Right atrium auricular region (tissue), 2 donors: ENCODE data around the gene SPAG16. TPM values are rescaled to one million over a fixed set of nuclear protein-coding genes. Genes with fewer than 3 reads are reported as not detected.

Experiments used
- DNase-seq: peaks from one replicate; pipeline ENCODE4 v3.0.0-alpha.2; 2019; ENCODE audit warnings: low spot score
- H3K27ac ChIP-seq, 2 donors: fragments of 200-600 bp; sonication (generic); 1 replicate in 1 of 2; 2 replicates in 1 of 2; pipeline ENCODE4 v1.5.1; 2016 to 2019
- H3K27me3 ChIP-seq, 2 donors: fragments of 200-600 bp; sonication (generic); one replicate each; pipeline versions ENCODE4 v1.5.1 to v1.6.0; 2017 to 2019
- H3K36me3 ChIP-seq: fragments of 200-600 bp; sonication (generic); one replicate; pipeline ENCODE4 v1.5.1; 2016
- H3K4me1 ChIP-seq, 2 donors: fragments of 200-600 bp; sonication (generic); one replicate each; pipeline versions ENCODE4 v1.5.1 to v1.6.0; 2017 to 2019
- H3K4me3 ChIP-seq, 2 donors: fragments of 200-600 bp; sonication (generic); 1 replicate in 1 of 2; 2 replicates in 1 of 2; pipeline ENCODE4 v1.5.1; 2017 to 2019; ENCODE audit warnings: mild to moderate bottlenecking in 1 of 2, moderate library complexity in 1 of 2
- H3K9me3 ChIP-seq, 2 donors: fragments of 200-600 bp; sonication (generic); one replicate each; pipeline ENCODE4 v1.5.1; 2019
- CTCF ChIP-seq, 2 donors: fragments of 200-600 bp; sonication (generic); IDR thresholded peaks; one replicate each; pipeline ENCODE4 v1.5.1; 2019; ENCODE audit warnings: antibody characterized with exemption in 2 of 2
- total RNA-seq, 2 donors: library from RNA; depleted of rRNA; stranded (reverse); fragments of >200 nt; gene quantifications; one replicate each; pipeline ENCODE4 v1.1.0, GENCODE V29; 2016

SPAG16 gene
- total RNA-seq, 2 donors from 2014 or later = 17.3 to 18.3 TPM

DNA sequence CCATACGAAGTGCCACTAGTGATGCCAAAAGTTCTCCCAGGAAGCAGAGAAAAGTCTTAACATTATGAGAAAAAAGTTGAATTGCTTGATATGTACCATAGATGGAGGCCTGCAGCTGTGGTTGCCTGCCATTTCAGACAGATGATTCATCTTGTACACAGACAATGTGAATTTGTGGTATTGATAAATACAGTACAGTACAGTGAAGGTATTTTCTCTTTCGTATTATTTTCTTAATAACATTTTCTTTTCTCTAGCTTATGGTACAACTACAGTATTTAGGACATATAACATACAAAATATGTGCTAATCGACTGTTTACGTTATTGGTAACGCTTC lies 1093.0 kb downstream of the SPAG16 start:
- Histone ChIP-seq H3K36me3 (no peaks in the 10 kb centered on the region), H3K27ac (no peak overlapping the region), H3K4me1 (no peaks in the 10 kb centered on the region), H3K9me3 (no peaks in the 10 kb centered on the region), H3K27me3 (no peaks in the 10 kb centered on the region), H3K4me3 (no peak overlapping the region)
- DNase-seq = no peak
- TF ChIP-seq CTCF (IDR thresholded peaks at IDR 0.05) = no peak

DNA sequence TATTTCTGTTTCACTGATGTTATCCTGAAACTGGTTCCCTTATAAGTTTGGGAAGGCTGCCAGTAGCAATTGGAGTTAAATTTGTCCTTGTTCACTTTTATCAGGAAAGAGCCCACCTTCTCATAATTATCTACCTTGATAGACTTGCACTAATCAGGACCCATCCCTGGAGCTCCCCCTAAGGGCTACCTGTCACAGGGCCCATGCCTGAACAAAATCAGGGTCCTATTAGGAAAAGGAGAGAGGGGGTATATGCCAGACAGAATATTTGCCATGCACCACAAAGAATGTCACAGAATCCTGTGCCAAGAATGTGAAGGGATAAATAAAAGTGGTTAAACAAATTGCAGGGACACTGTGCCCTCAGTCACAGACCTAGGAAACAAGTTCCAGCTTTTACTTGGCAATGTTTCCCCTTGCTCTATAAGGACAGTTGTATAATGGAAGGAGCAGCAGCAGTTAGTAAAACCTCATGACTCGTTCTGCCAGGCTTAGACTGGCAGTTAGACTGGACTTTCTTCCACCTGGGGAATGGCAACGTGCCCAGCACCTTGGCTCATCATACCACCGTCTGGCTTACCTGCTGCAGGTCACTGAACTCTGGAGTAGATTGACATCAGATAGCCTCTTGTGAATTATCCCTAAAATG lies 1094.3 kb downstream of the SPAG16 start:
- H3K36me3 ChIP-seq = no peaks in the 10 kb centered on the region
- H3K4me3 ChIP-seq = no peak overlapping the region
- H3K27ac ChIP-seq = no peak overlapping the region
- no peaks in the 10 kb centered on the region for H3K4me1 ChIP-seq
- no peak for DNase-seq
- H3K9me3 ChIP-seq = no peaks in the 10 kb centered on the region
- TF ChIP-seq CTCF (IDR thresholded peaks at IDR 0.05) = no peak
- H3K27me3 ChIP-seq = no peaks in the 10 kb centered on the region

GRCh38 chr2:214379227-214379626 lies 1095.0 kb downstream of the SPAG16 start:
- H3K4me1 ChIP-seq = no peaks in the 10 kb centered on the region
- H3K27me3 ChIP-seq = no peaks in the 10 kb centered on the region
- no peak for DNase-seq
- no peaks in the 10 kb centered on the region for H3K36me3 ChIP-seq
- no peak overlapping the region for H3K27ac ChIP-seq
- H3K9me3 ChIP-seq = no peaks in the 10 kb centered on the region
- no peak overlapping the region for H3K4me3 ChIP-seq
- TF ChIP-seq CTCF (IDR thresholded peaks at IDR 0.05) = no peak

- Histone ChIP-seq H3K27ac (no peak overlapping the region), H3K27me3 (no peaks in the 10 kb centered on the region), H3K4me3 (no peak overlapping the region), H3K9me3 (no peaks in the 10 kb centered on the region), H3K4me1 (no peaks in the 10 kb centered on the region), H3K36me3 (no peaks in the 10 kb centered on the region)
- no peak for DNase-seq
- TF ChIP-seq CTCF (IDR thresholded peaks at IDR 0.05) = no peak
These were observed 1096.4 kb downstream of the SPAG16 start for GRCh38 chr2:214380681-214381080.

- H3K36me3 ChIP-seq = no peaks in the 10 kb centered on the region
- H3K9me3 ChIP-seq = no peaks in the 10 kb centered on the region
- H3K4me3 ChIP-seq = no peak overlapping the region
- DNase-seq = no peak
- H3K27me3 ChIP-seq = no peaks in the 10 kb centered on the region
- no peaks in the 10 kb centered on the region for H3K4me1 ChIP-seq
- H3K27ac ChIP-seq = no peak overlapping the region
- no peak for TF ChIP-seq CTCF (IDR thresholded peaks at IDR 0.05)
These were observed 1098.0 kb downstream of the SPAG16 start for GRCh38 chr2:214382229-214382628.

- DNase-seq = no peak
- Histone ChIP-seq H3K27me3 (no peaks in the 10 kb centered on the region), H3K4me1 (no peaks in the 10 kb centered on the region)
These were observed 1102.5 kb downstream of the SPAG16 start for GRCh38 chr2:214386720-214387119.

More at GRCh38 chr2:214386720-214387119, 1102.5 kb downstream of the SPAG16 start:
- Histone ChIP-seq H3K9me3 (no peaks in the 10 kb centered on the region), H3K36me3 (no peaks in the 10 kb centered on the region), H3K27ac (no peak overlapping the region), H3K4me3 (no peak overlapping the region)
- TF ChIP-seq CTCF (IDR thresholded peaks at IDR 0.05) = no peak
